CD4-positive, CD25-positive, alpha-beta regulatory T cell (primary cell): ENCODE data around the gene FKBP5. TPM values are rescaled to one million over a fixed set of nuclear protein-coding genes. Genes with fewer than 3 reads are reported as not detected.

Experiments
- ATAC-seq, 2 donors: fragments of 150-1000 bp; cut with Tn5 transposase; one replicate each; pipeline ENCODE4 v1.10.0; 2021; ENCODE audit warnings: low read depth in 2 of 2, moderate number of reproducible peaks in 2 of 2, moderate library complexity in 1 of 2
- DNase-seq, 3 donors: peaks; one replicate each; pipeline versions ENCODE4 v3.0.0 to v3.0.0-alpha.2; 2012 to 2022; ENCODE audit warnings: mixed read lengths in 1 of 3
- H3K27ac ChIP-seq: one replicate; pipeline ENCODE4 v1.7.0; 2013; ENCODE audit warnings: mild to moderate bottlenecking, low read length; ENCODE audit not compliant: insufficient read depth, poor library complexity, severe bottlenecking
- H3K27me3 ChIP-seq: one replicate; pipeline ENCODE4 v1.7.0; 2013; ENCODE audit warnings: low read length; ENCODE audit not compliant: control insufficient read depth, insufficient read depth
- H3K36me3 ChIP-seq: one replicate; pipeline ENCODE4 v1.7.0; 2013; ENCODE audit warnings: mild to moderate bottlenecking, low read length, moderate library complexity; ENCODE audit not compliant: control insufficient read depth, insufficient read depth
- H3K4me1 ChIP-seq: 2 replicates; pipeline ENCODE4 v1.7.0; 2013; ENCODE audit warnings: mild to moderate bottlenecking, low read length; ENCODE audit not compliant: insufficient read depth, control insufficient read depth, poor library complexity, severe bottlenecking
- H3K4me3 ChIP-seq: one replicate; pipeline ENCODE4 v1.7.0; 2013; ENCODE audit warnings: low read depth, mild to moderate bottlenecking, low read length, moderate library complexity
- H3K9me3 ChIP-seq, 2 experiments: 1 replicate in 1 of 2; 2 replicates in 1 of 2; pipeline ENCODE4 v1.7.0; 2013; ENCODE audit warnings: low read length in 2 of 2, mild to moderate bottlenecking in 1 of 2, moderate library complexity in 1 of 2; ENCODE audit not compliant: control insufficient read depth in 2 of 2
- H3K27ac Mint-ChIP-seq, 3 donors: one replicate each; pipeline ENCODE4 v1.8.0; 2020 to 2022; ENCODE audit warnings: mild to moderate bottlenecking in 3 of 3, mixed read lengths in 3 of 3, moderate library complexity in 2 of 3
- H3K27me3 Mint-ChIP-seq: one replicate; pipeline ENCODE4 v1.8.0; 2022; ENCODE audit warnings: mild to moderate bottlenecking, mixed read lengths
- H3K36me3 Mint-ChIP-seq: one replicate; pipeline ENCODE4 v1.8.0; 2020; ENCODE audit warnings: mixed read lengths
- H3K4me1 Mint-ChIP-seq, 4 donors: one replicate each; pipeline ENCODE4 v1.8.0; 2020 to 2022; ENCODE audit warnings: mixed read lengths in 4 of 4, mild to moderate bottlenecking in 1 of 4
- H3K4me3 Mint-ChIP-seq, 4 donors: one replicate each; pipeline ENCODE4 v1.8.0; 2020 to 2022; ENCODE audit warnings: mild to moderate bottlenecking in 4 of 4, mixed read lengths in 4 of 4, moderate library complexity in 3 of 4
- H3K9me3 Mint-ChIP-seq, 7 donors: one replicate each; pipeline ENCODE4 v1.8.0; 2020 to 2022; ENCODE audit warnings: mixed read lengths in 7 of 7, mild to moderate bottlenecking in 3 of 7, moderate library complexity in 2 of 7
- polyA plus RNA-seq, 4 donors: library from polyadenylated mRNA; unstranded; fragments of 300-500 nt; fragmentation: Illumina TruSeq; gene quantifications; one replicate each; pipeline ENCODE4 v1.2.3, GENCODE V29; 2021
- total RNA-seq: library from RNA; stranded (reverse); gene quantifications from one replicate; pipeline ENCODE4 v1.2.3, GENCODE V29; 2022

The FKBP5 gene
- total and polyA plus RNA-seq, 5 donors from 2014 or later: 27.5 to 157 (median 71.0) TPM

DNA sequence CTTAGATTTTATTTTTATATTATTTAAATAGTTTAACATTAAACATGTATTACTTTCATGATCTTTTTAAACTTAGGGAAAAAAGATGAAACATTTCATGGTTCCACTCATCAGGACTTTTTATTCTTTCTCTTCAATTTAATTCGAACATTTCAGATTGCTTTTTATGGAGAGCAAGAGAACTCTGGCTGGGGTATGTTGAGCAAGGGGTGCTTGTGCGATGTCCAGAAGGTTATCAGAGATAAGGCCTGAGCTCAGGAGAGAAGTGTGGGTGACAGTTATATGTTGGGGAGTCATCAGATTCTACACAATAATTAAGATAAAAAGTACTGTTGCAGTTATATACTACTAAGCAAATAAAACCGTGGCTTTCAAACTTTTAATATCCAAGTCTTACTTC is 37.5 kb downstream of the FKBP5 start:
- Mint-ChIP-seq H3K9me3 (peaks cover 0 to 5% (median 0%) of the 10 kb centered on the region in 7 donors), H3K27me3 (no peaks in the 10 kb centered on the region), H3K4me3 (no peak overlapping the region), H3K4me1 (peaks cover 14 to 61% (median 28%) of the 10 kb centered on the region in 4 donors), H3K36me3 (peaks cover 13% of the 10 kb centered on the region), H3K27ac (peak overlapping the region in 1 of 3 donors; percentile 50)
- no peaks in the 10 kb centered on the region for H3K9me3 ChIP-seq
- H3K4me3 ChIP-seq: no peak overlapping the region
- H3K27me3 ChIP-seq: no peaks in the 10 kb centered on the region
- no peak for ATAC-seq
- H3K4me1 ChIP-seq: peaks cover 3% of the 10 kb centered on the region
- no peaks in the 10 kb centered on the region for H3K36me3 ChIP-seq
- no peak for DNase-seq
- H3K27ac ChIP-seq: no peak overlapping the region

GRCh38 chr6:35650015-35650414 is 38.7 kb downstream of the FKBP5 start:
- Mint-ChIP-seq H3K4me3 (no peak overlapping the region), H3K9me3 (peaks cover 0 to 5% (median 0%) of the 10 kb centered on the region in 7 donors), H3K27ac (no peak overlapping the region), H3K4me1 (peaks cover 19 to 63% (median 30%) of the 10 kb centered on the region in 4 donors), H3K36me3 (peaks cover 19% of the 10 kb centered on the region), H3K27me3 (no peaks in the 10 kb centered on the region)
- H3K9me3 ChIP-seq: no peaks in the 10 kb centered on the region
- H3K27me3 ChIP-seq: no peaks in the 10 kb centered on the region
- DNase-seq (no peak), ATAC-seq (no peak)
- peaks cover 3% of the 10 kb centered on the region for H3K4me1 ChIP-seq
- no peak overlapping the region for H3K4me3 ChIP-seq
- H3K36me3 ChIP-seq: peaks cover 4% of the 10 kb centered on the region
- no peak overlapping the region for H3K27ac ChIP-seq

GRCh38 chr6:35648203-35648602 is 40.5 kb downstream of the FKBP5 start:
- Mint-ChIP-seq H3K4me3 (no peak overlapping the region), H3K4me1 (peaks cover 21 to 68% (median 29%) of the 10 kb centered on the region in 4 donors), H3K27ac (peak overlapping the region in 1 of 3 donors; percentile 26), H3K36me3 (peaks cover 18% of the 10 kb centered on the region), H3K27me3 (no peaks in the 10 kb centered on the region), H3K9me3 (peaks cover 0 to 5% (median 0%) of the 10 kb centered on the region in 7 donors)
- DNase-seq (no peak), ATAC-seq (no peak)
- H3K4me3 ChIP-seq: no peak overlapping the region
- H3K27ac ChIP-seq: no peak overlapping the region
- H3K9me3 ChIP-seq: no peaks in the 10 kb centered on the region
- no peaks in the 10 kb centered on the region for H3K27me3 ChIP-seq
- peaks cover 8% of the 10 kb centered on the region for H3K36me3 ChIP-seq
- H3K4me1 ChIP-seq: peaks cover 3% of the 10 kb centered on the region

- H3K36me3 Mint-ChIP-seq: peaks cover 26% of the 10 kb centered on the region
- H3K27ac Mint-ChIP-seq: peak overlapping the region in 1 of 3 donors; percentile 73
- no peak for DNase-seq
- no peaks in the 10 kb centered on the region for H3K9me3 ChIP-seq
- H3K27me3 Mint-ChIP-seq: no peaks in the 10 kb centered on the region
- H3K4me1 ChIP-seq: peaks cover 3% of the 10 kb centered on the region
- peaks cover 8% of the 10 kb centered on the region for H3K36me3 ChIP-seq
- no peak overlapping the region for H3K4me3 ChIP-seq
- H3K27me3 ChIP-seq: no peaks in the 10 kb centered on the region
- no peak for ATAC-seq
- H3K27ac ChIP-seq: no peak overlapping the region
- H3K4me1 Mint-ChIP-seq: peaks cover 21 to 69% (median 36%) of the 10 kb centered on the region in 4 donors
- H3K9me3 Mint-ChIP-seq: no peaks in the 10 kb centered on the region
- no peak overlapping the region for H3K4me3 Mint-ChIP-seq
These were observed 41.3 kb downstream of the FKBP5 start for GRCh38 chr6:35647400-35647799.

- H3K4me3 ChIP-seq: no peak overlapping the region
- H3K9me3 ChIP-seq: no peaks in the 10 kb centered on the region
- Mint-ChIP-seq H3K27me3 (no peaks in the 10 kb centered on the region), H3K36me3 (peaks cover 29% of the 10 kb centered on the region), H3K4me1 (peaks cover 23 to 74% (median 43%) of the 10 kb centered on the region in 4 donors), H3K27ac (peak overlapping the region; percentile 76 to 80 (median 79)), H3K4me3 (no peak overlapping the region), H3K9me3 (no peaks in the 10 kb centered on the region)
- H3K27ac ChIP-seq: no peak overlapping the region
- ATAC-seq (no peak), DNase-seq (no peak)
- no peaks in the 10 kb centered on the region for H3K27me3 ChIP-seq
- peaks cover 6% of the 10 kb centered on the region for H3K4me1 ChIP-seq
- peaks cover 37% of the 10 kb centered on the region for H3K36me3 ChIP-seq
These were observed 45.6 kb downstream of the FKBP5 start for GRCh38 chr6:35643162-35643535.

DNA sequence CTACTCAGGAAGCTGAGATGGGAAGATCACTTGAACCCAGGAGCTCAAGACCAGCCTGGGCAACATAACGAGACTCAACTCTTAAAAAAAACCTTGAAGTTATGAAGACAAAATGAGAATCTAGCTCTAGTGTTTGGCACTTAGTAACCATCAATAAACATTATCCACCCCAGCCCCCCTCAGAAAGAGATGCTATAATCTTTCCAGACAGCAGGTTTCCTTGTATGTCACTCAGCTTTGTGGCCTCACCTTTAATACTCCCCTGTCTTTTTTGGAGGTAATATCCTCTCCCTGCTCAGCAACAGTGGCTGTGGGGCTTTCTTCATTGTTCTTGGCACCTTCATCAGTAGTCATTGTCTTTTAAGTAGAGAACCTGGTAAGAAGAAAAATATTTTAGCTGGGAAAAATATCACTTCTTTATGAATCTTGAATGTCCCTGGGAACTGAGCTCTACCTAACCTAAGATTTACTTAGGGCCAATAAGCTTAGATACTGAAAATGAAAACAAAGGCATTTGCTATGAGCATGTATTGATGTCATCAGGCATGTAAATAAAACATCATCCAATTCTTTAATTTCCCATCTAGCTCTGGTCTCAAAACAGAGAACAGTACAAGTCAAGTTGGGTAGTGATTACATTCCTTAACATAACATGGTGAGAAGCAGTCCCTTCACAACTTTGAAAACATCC is 46.1 kb downstream of the FKBP5 start:
- H3K4me1 ChIP-seq: peaks cover 6% of the 10 kb centered on the region

DNA sequence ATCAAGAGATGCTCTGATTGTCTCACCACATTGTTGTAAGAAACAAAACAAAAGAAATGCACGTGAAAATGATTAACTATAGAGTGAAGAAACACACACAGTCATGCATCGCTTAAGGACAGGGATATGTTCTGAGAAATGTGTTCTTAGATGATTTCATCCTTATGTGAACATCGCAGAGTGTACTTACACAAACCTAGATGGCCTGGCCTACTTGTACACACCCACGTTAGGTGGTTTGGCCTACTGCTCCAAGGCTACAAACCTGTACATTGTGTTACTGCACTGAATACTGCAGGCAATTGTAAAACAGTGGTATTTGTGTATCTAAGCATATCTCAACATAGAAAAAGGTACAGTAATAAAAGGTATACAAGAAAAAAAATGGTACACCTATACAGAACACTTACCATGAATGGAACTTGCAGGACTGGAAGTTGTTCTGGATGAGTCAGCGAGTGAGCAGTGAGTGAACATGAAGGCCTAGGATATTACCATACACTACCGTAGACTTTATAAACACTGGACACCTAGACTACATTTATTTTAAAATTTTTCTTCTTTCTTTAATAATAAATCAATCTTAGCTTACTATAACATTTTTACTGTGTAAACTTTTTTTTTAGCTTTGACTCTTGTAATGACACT is 48.6 kb downstream of the FKBP5 start:
- Histone ChIP-seq H3K36me3 (peaks cover 45% of the 10 kb centered on the region), H3K9me3 (no peaks in the 10 kb centered on the region), H3K4me3 (no peak overlapping the region), H3K27ac (no peak overlapping the region), H3K4me1 (peaks cover 15% of the 10 kb centered on the region), H3K27me3 (no peaks in the 10 kb centered on the region)
- peaks cover 33% of the 10 kb centered on the region for H3K36me3 Mint-ChIP-seq
- ATAC-seq: no peak
- H3K27me3 Mint-ChIP-seq: no peaks in the 10 kb centered on the region
- H3K27ac Mint-ChIP-seq: peak overlapping the region; percentile 20 to 37 (median 33)
- peaks cover 27 to 72% (median 49%) of the 10 kb centered on the region in 4 donors for H3K4me1 Mint-ChIP-seq
- no peak overlapping the region for H3K4me3 Mint-ChIP-seq
- H3K9me3 Mint-ChIP-seq: no peaks in the 10 kb centered on the region
- DNase-seq: peak in 1 of 3 donors; percentile 12

More for the DNA sequence above, 46.1 kb downstream of the FKBP5 start:
- Mint-ChIP-seq H3K36me3 (peaks cover 29% of the 10 kb centered on the region), H3K27ac (peak overlapping the region; percentile 76 to 80 (median 79)), H3K4me1 (peaks cover 28 to 74% (median 48%) of the 10 kb centered on the region in 4 donors), H3K9me3 (no peaks in the 10 kb centered on the region), H3K4me3 (no peak overlapping the region), H3K27me3 (no peaks in the 10 kb centered on the region)
- no peak overlapping the region for H3K27ac ChIP-seq
- DNase-seq: no peak
- peaks cover 37% of the 10 kb centered on the region for H3K36me3 ChIP-seq
- H3K27me3 ChIP-seq: no peaks in the 10 kb centered on the region
- ATAC-seq: no peak
- H3K9me3 ChIP-seq: no peaks in the 10 kb centered on the region
- no peak overlapping the region for H3K4me3 ChIP-seq
